Type B pancreatic cell (in vitro differentiated cells): ENCODE measurements around the gene DRICH1. TPM values are rescaled to one million over a fixed set of nuclear protein-coding genes. Genes with fewer than 3 reads are reported as not detected.
"Not testable (repeated sequence)": the region's sequence is repeated elsewhere in the genome, so short reads cannot be mapped to it uniquely, and the experiment has no call there.

Experiments used
- DNase-seq: peaks from one replicate; pipeline ENCODE4 v3.0.0; 2021; ENCODE audit warnings: mixed read lengths; ENCODE audit not compliant: unreplicated experiment; ENCODE audit errors: extremely low spot score
- H3K27ac Mint-ChIP-seq: 2 replicates; pipeline ENCODE4 v1.8.0; 2021; ENCODE audit warnings: mild to moderate bottlenecking, mixed read lengths
- H3K27me3 Mint-ChIP-seq: 2 replicates; pipeline ENCODE4 v1.8.0; 2021; ENCODE audit warnings: mixed read lengths
- H3K36me3 Mint-ChIP-seq: 2 replicates; pipeline ENCODE4 v1.8.0; 2021; ENCODE audit warnings: mixed read lengths
- H3K4me1 Mint-ChIP-seq: one replicate; pipeline ENCODE4 v1.8.0; 2021; ENCODE audit warnings: mixed read lengths; ENCODE audit not compliant: unreplicated experiment
- H3K4me3 Mint-ChIP-seq: 2 replicates; pipeline ENCODE4 v1.8.0; 2021; ENCODE audit warnings: mild to moderate bottlenecking, mixed read lengths
- H3K9me3 Mint-ChIP-seq: 2 replicates; pipeline ENCODE4 v1.8.0; 2021; ENCODE audit warnings: mixed read lengths
- total RNA-seq: library from RNA; stranded (reverse); gene quantifications from 2 replicates; pipeline ENCODE4 v1.2.1, GENCODE V29; 2021; ENCODE audit warnings: low replicate concordance
- TF ChIP-seq, protein P1 (sequence below): fragments of 200-600 bp; sonication (generic); conservative IDR thresholded peaks from 2 replicates; pipeline ENCODE4 v1.5.0; 2021; ENCODE audit warnings: antibody characterized with exemption, mild to moderate bottlenecking

The DRICH1 gene
- total RNA-seq, 1 donor from 2014 or later = 0.43 TPM

- peaks cover 4% of the 10 kb centered on the region for H3K36me3 Mint-ChIP-seq
- peaks cover 5% of the 10 kb centered on the region for H3K4me1 Mint-ChIP-seq
- DNase-seq = no peak
- no peaks in the 10 kb centered on the region for H3K9me3 Mint-ChIP-seq
- H3K4me3 Mint-ChIP-seq = no peak overlapping the region
- H3K27me3 Mint-ChIP-seq = peaks cover 7% of the 10 kb centered on the region
- TF ChIP-seq, protein P1, sequence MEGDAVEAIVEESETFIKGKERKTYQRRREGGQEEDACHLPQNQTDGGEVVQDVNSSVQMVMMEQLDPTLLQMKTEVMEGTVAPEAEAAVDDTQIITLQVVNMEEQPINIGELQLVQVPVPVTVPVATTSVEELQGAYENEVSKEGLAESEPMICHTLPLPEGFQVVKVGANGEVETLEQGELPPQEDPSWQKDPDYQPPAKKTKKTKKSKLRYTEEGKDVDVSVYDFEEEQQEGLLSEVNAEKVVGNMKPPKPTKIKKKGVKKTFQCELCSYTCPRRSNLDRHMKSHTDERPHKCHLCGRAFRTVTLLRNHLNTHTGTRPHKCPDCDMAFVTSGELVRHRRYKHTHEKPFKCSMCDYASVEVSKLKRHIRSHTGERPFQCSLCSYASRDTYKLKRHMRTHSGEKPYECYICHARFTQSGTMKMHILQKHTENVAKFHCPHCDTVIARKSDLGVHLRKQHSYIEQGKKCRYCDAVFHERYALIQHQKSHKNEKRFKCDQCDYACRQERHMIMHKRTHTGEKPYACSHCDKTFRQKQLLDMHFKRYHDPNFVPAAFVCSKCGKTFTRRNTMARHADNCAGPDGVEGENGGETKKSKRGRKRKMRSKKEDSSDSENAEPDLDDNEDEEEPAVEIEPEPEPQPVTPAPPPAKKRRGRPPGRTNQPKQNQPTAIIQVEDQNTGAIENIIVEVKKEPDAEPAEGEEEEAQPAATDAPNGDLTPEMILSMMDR = no peak
- no peak overlapping the region for H3K27ac Mint-ChIP-seq
These were observed 52.8 kb downstream of the DRICH1 start for GRCh38 chr22:23579280-23579679.

GRCh38 chr22:23578306-23578705 is 53.8 kb downstream of the DRICH1 start:
- peaks cover 5% of the 10 kb centered on the region for H3K4me1 Mint-ChIP-seq
- TF ChIP-seq, protein P1 = no peak
- no peak for DNase-seq
- H3K27me3 Mint-ChIP-seq = peaks cover 7% of the 10 kb centered on the region
- H3K36me3 Mint-ChIP-seq = peaks cover 4% of the 10 kb centered on the region
- no peaks in the 10 kb centered on the region for H3K9me3 Mint-ChIP-seq
- H3K27ac Mint-ChIP-seq = no peak overlapping the region
- no peak overlapping the region for H3K4me3 Mint-ChIP-seq

DNA sequence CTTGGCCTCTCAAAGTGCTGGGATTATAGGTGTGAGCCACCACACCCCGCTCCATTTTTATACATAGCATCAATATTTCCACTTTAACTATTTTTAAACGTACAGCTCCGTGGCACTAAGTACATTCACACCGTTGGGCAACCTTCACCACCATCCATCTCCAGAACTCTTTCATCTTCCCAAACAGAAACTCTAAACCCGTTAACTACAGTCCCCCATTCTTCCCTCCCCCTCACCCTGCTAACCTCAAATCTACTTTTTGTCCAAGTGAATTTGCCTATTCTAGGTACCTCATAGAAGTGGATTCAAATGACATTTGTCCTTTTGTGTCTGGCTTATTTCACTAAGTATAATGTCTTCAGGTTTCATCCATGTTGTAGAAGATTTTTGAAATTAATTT is 55.4 kb downstream of the DRICH1 start:
- TF ChIP-seq, protein P1 = no peak
- Mint-ChIP-seq H3K27ac (no peak overlapping the region), H3K27me3 (peaks cover 7% of the 10 kb centered on the region), H3K4me3 (no peak overlapping the region), H3K4me1 (peaks cover 5% of the 10 kb centered on the region), H3K9me3 (peaks cover 4% of the 10 kb centered on the region), H3K36me3 (peaks cover 4% of the 10 kb centered on the region)
- DNase-seq = no peak

DNA sequence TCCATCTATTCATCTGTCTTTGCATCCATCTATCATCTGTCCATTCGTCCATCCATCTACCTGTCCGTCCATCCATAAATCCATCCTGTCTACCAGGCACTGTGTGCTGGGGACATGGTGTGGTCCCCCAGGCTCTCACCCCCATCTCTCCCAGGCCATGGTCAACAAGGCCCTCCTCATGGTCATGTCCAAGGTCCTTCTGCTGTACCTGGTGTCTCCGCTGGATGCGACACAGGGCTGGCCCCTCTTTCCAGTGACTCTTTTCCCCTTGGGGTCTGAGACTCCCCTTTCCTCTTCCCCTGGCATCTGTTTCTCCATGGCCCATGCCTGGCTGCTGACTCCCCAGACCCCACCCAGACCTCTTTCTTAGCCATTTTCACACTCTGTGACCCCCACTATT is 56.5 kb downstream of the DRICH1 start:
- Mint-ChIP-seq H3K9me3 (peaks cover 7% of the 10 kb centered on the region), H3K27ac (no peak overlapping the region), H3K4me1 (peaks cover 5% of the 10 kb centered on the region), H3K36me3 (peaks cover 4% of the 10 kb centered on the region), H3K27me3 (peaks cover 7% of the 10 kb centered on the region), H3K4me3 (no peak overlapping the region)
- TF ChIP-seq, protein P1 = no peak
- DNase-seq = no peak

- TF ChIP-seq, protein P1 = no peak
- Mint-ChIP-seq H3K9me3 (peaks cover 7% of the 10 kb centered on the region), H3K4me1 (peaks cover 5% of the 10 kb centered on the region), H3K36me3 (peaks cover 4% of the 10 kb centered on the region), H3K27me3 (peaks cover 7% of the 10 kb centered on the region), H3K4me3 (no peak overlapping the region), H3K27ac (no peak overlapping the region)
- no peak for DNase-seq
These were observed 57.2 kb downstream of the DRICH1 start for GRCh38 chr22:23574877-23575276.

GRCh38 chr22:23574371-23574811 is 57.7 kb downstream of the DRICH1 start:
- peaks cover 7% of the 10 kb centered on the region for H3K27me3 Mint-ChIP-seq

GRCh38 chr22:23573701-23574235 is 58.4 kb downstream of the DRICH1 start:
- not testable (repeated sequence) for H3K4me3 Mint-ChIP-seq, H3K4me1 Mint-ChIP-seq, H3K27me3 Mint-ChIP-seq, H3K9me3 Mint-ChIP-seq, DNase-seq, H3K36me3 Mint-ChIP-seq, H3K27ac Mint-ChIP-seq

More at GRCh38 chr22:23574371-23574811, 57.7 kb downstream of the DRICH1 start:
- TF ChIP-seq, protein P1 = no peak
- peaks cover 4% of the 10 kb centered on the region for H3K36me3 Mint-ChIP-seq
- no peak for DNase-seq
- no peak overlapping the region for H3K4me3 Mint-ChIP-seq
- H3K9me3 Mint-ChIP-seq = peaks cover 7% of the 10 kb centered on the region
- H3K27ac Mint-ChIP-seq = no peak overlapping the region
- H3K4me1 Mint-ChIP-seq = peaks cover 5% of the 10 kb centered on the region

DNA sequence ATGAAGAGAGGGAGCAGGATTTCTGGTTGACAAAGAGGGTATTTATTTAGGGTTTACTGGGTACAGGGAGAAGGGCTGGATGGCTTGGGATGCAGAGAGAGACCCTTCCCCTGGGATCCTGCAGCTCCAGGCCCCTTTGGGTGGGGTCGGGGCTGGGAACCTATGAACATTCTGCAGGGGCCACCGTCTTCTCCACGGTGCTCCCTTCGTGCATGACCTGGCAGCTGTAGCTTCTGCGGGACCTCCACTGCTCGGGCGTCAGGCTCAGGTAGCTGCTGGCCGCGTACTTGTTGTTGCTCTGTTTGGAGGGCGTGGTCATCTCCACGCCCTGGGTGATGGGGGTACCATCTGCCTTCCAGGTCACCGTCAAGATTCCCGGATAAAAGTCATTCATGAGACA is 59.0 kb downstream of the DRICH1 start:
- H3K27me3 Mint-ChIP-seq, H3K36me3 Mint-ChIP-seq, H3K4me1 Mint-ChIP-seq, H3K9me3 Mint-ChIP-seq, H3K4me3 Mint-ChIP-seq, DNase-seq, H3K27ac Mint-ChIP-seq: not testable (repeated sequence)
